ENCODE results near the gene RAD51B.

DNA sequence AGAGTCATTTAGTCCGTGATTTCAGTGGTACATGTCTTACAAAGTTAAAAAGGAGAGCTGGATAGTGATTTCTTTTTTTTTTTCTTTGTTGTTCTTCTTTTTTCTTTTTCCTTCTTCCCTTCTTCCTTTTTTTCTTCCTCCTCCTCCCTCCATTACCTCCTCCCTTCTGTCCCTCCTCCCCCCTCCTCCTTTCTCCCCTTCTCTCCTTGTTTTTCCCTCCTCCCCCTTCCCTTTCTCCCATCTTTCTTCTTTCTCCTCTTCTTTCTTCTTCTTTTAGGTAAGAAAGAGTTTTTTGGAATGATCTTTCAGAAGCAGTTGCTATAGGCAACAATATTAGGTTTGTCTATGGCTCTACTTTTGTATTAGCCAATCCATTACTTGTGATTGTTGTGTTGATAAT, 368.6 kb downstream of the RAD51B start:
- TF ChIP-seq, protein P1, sequence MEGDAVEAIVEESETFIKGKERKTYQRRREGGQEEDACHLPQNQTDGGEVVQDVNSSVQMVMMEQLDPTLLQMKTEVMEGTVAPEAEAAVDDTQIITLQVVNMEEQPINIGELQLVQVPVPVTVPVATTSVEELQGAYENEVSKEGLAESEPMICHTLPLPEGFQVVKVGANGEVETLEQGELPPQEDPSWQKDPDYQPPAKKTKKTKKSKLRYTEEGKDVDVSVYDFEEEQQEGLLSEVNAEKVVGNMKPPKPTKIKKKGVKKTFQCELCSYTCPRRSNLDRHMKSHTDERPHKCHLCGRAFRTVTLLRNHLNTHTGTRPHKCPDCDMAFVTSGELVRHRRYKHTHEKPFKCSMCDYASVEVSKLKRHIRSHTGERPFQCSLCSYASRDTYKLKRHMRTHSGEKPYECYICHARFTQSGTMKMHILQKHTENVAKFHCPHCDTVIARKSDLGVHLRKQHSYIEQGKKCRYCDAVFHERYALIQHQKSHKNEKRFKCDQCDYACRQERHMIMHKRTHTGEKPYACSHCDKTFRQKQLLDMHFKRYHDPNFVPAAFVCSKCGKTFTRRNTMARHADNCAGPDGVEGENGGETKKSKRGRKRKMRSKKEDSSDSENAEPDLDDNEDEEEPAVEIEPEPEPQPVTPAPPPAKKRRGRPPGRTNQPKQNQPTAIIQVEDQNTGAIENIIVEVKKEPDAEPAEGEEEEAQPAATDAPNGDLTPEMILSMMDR (IDR thresholded peaks at IDR 0.05) = no peak
- no peak for TF ChIP-seq POLR2A (IDR thresholded peaks at IDR 0.05)
